T-helper 1 cell treated with Interleukin-12 subunit alpha and Interleukin-12 subunit beta and Interleukin-4 antibody, amounts not matched to agents 30 μg/mL and 1 μg/mL, for 36 hours (primary cell): ENCODE measurements around the gene RPL3.

ENCODE experiments used
- H3K27ac Mint-ChIP-seq: one replicate; pipeline ENCODE4 v1.8.0; 2021; ENCODE audit warnings: mild to moderate bottlenecking, mixed read lengths
- H3K27me3 Mint-ChIP-seq: one replicate; pipeline ENCODE4 v1.8.0; 2021; ENCODE audit warnings: low read depth, mixed read lengths
- H3K36me3 Mint-ChIP-seq: one replicate; pipeline ENCODE4 v1.8.0; 2021; ENCODE audit warnings: low read depth, mixed read lengths
- H3K4me1 Mint-ChIP-seq: one replicate; pipeline ENCODE4 v1.8.0; 2021; ENCODE audit warnings: low read depth, mixed read lengths
- H3K4me3 Mint-ChIP-seq: one replicate; pipeline ENCODE4 v1.8.0; 2021; ENCODE audit warnings: mild to moderate bottlenecking, moderate library complexity, mixed read lengths
- H3K9me3 Mint-ChIP-seq: one replicate; pipeline ENCODE4 v1.8.0; 2021; ENCODE audit warnings: mixed read lengths

RPL3 gene

DNA sequence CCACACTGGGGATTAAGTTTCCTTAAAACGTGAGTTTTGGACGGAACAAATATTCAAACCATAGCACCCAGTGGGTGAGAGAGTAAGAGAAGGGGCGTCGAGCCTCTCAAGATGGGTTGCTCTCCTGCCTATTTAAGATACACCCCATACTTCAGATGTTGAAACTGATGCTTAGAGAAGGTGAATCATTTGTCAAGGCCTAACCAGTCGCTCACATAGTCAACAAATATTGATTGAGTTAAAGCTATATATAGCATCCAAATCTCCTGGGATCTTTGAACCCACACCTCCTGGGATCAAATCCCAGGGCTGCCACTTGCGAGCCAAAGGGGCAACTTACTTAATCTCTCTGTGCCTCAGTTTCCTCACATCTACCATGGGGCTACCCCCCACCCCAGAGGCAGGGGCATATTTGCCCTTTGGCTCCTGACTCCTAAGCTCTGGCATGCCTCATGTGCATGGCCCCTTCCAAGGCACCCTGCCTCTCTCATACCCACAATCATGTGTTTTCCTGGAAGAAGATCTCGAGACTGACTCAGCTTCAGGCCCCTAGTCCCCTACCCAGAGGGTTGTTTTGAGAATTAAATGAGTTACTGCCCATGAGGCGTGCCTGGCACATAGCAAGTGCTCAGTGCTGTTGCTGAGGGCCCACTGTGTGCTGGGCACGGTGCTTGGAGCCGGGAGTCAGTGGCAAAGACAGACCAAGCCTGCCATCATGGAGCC lies 55.6 kb downstream of the RPL3 start:
- Mint-ChIP-seq H3K27ac (peak overlapping the region; percentile 42), H3K36me3 (peaks cover 1% of the 10 kb centered on the region), H3K9me3 (peaks cover 18% of the 10 kb centered on the region), H3K4me1 (peaks cover 17% of the 10 kb centered on the region), H3K4me3 (no peak overlapping the region), H3K27me3 (no peaks in the 10 kb centered on the region)
